Activated CD4-positive, alpha-beta T cell treated with anti-CD3 and anti-CD28 coated beads, Interleukin-2, amount 10 ng/mL, durations not matched to agents 7 days and 5 days (primary cell): ENCODE data around the gene OXA1L. TPM values are rescaled to one million over a fixed set of nuclear protein-coding genes. Genes with fewer than 3 reads are reported as not detected.

ENCODE experiments used
- total RNA-seq, 2 experiments: library from RNA; stranded (reverse); gene quantifications; one replicate each; pipeline ENCODE4 v1.2.3, GENCODE V29; 2021

OXA1L gene
- total RNA-seq, 2 experiments from 2014 or later: 122 to 141 TPM

Other genes with a start within 250 kb of the OXA1L start
- 100 to 1,000 TPM; 169 to 233 TPM for gene DAD1, start 177.5 kb upstream of the OXA1L start, total RNA-seq
- 10 to 100 TPM in 1 of 2 experiments, 1 to 10 TPM in 1; 8.3 to 10.4 TPM for gene ABHD4, start 168.4 kb upstream of the OXA1L start, total RNA-seq
- not detected for gene OR6J1, start 122.3 kb upstream of the OXA1L start, total RNA-seq
- under 1 TPM; 0.25 to 0.69 TPM for gene SLC7A7, start 48.7 kb downstream of the OXA1L start, total RNA-seq
- 100 to 1,000 TPM; 101 to 112 TPM for gene MRPL52, start 63.2 kb downstream of the OXA1L start, total RNA-seq
- gene MMP14, start 69.9 kb downstream of the OXA1L start, total RNA-seq: 1 to 10 TPM; 1.8 to 2.1 TPM
- 10 to 100 TPM; 60.0 to 63.5 TPM for gene LRP10, start 105.1 kb downstream of the OXA1L start, total RNA-seq
- under 1 TPM; 0.52 to 0.69 TPM for gene REM2, start 116.5 kb downstream of the OXA1L start, total RNA-seq
- gene RBM23, start 152.5 kb downstream of the OXA1L start, total RNA-seq: 10 to 100 TPM; 79.0 to 79.6 TPM
- 10 to 100 TPM; 52.6 to 56.8 TPM for gene PRMT5, start 162.7 kb downstream of the OXA1L start, total RNA-seq
- 10 to 100 TPM; 67.4 to 68.6 TPM for gene HAUS4, start 190.4 kb downstream of the OXA1L start, total RNA-seq
- gene AJUBA, start 215.9 kb downstream of the OXA1L start, total RNA-seq: 1 to 10 TPM; 1.3 to 1.4 TPM
- gene C14orf93, start 243.5 kb downstream of the OXA1L start, total RNA-seq: 10 to 100 TPM in 1 of 2 experiments, 1 to 10 TPM in 1; 9.4 to 11.1 TPM